Astrocyte of the spinal cord (primary cell): Measurements from ENCODE around the gene OR2T4.

Experiments
- DNase-seq: peaks from one replicate; pipeline ENCODE4 v3.0.0; 2011; ENCODE audit warnings: low read depth, low spot score
- H3K4me3 ChIP-seq: 2 replicates; pipeline ENCODE4 v1.5.1; 2011; ENCODE audit warnings: low read depth, mild to moderate bottlenecking, low read length, moderate library complexity
- in situ Hi-C: cut with HindIII; loops from 2 replicates; pipeline ENCODE4 v1.10.0; 2017; ENCODE audit warnings: low sequenced_read_pairs
- TF ChIP-seq, protein P1 (sequence below): IDR thresholded peaks from 2 replicates; pipeline ENCODE4 v1.5.1; 2012; ENCODE audit warnings: low read depth, mild to moderate bottlenecking, low read length, inconsistent platforms

Gene OR2T4

DNA sequence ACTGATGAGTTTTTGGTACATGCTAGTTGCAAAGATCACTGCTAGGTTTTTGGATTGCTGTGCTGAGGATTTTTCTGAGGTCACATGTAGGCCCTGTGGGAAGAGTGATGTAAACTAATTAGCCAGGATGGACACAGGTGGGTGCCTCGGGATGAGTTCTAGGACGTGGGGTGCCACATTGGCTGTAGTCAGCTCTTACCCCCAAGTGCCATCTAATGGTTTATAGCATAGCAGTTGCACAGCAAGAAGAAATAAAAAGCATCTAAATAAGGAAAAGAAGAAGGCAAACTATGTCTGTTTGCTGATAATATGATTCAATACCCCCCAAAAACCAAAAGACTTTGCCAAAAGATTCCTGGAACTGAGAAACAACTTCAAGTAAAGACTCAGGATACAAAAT, 31.6 kb downstream of the OR2T4 start:
- no peak for DNase-seq
- H3K4me3 ChIP-seq = no peak overlapping the region
- TF ChIP-seq, protein P1, sequence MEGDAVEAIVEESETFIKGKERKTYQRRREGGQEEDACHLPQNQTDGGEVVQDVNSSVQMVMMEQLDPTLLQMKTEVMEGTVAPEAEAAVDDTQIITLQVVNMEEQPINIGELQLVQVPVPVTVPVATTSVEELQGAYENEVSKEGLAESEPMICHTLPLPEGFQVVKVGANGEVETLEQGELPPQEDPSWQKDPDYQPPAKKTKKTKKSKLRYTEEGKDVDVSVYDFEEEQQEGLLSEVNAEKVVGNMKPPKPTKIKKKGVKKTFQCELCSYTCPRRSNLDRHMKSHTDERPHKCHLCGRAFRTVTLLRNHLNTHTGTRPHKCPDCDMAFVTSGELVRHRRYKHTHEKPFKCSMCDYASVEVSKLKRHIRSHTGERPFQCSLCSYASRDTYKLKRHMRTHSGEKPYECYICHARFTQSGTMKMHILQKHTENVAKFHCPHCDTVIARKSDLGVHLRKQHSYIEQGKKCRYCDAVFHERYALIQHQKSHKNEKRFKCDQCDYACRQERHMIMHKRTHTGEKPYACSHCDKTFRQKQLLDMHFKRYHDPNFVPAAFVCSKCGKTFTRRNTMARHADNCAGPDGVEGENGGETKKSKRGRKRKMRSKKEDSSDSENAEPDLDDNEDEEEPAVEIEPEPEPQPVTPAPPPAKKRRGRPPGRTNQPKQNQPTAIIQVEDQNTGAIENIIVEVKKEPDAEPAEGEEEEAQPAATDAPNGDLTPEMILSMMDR = no peak
- in situ Hi-C loops = no loop called here

DNA sequence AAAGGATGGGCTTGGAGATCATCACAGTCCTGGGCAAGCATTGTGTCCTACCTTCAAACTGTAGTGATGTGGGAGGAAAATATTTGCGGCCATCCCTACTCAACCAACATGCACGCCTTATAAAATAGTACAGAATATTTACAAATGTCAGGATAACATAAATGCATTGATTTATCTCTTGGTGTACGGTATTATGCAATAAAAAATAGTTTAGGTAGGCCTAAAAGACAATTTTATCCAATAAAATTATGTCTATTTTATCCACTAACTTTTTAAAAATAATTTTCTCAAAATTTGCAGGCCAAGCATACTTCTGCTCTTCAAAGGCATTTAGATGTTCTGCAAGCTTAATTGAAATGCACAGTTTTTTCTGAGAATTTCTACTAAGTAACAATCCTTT, 41.3 kb downstream of the OR2T4 start, which contains the start of gene OR2T1:
Gene OR2T1, plus strand, starts transcription at position 301 of the 400 bp plus-strand sequence. CDS start 3,100 bp downstream, outside the sequence.
- TF ChIP-seq, protein P1 = no peak
- DNase-seq = no peak
- no peak within 1 kb of the TSS for H3K4me3 ChIP-seq
- in situ Hi-C loops = no loop called here

DNA sequence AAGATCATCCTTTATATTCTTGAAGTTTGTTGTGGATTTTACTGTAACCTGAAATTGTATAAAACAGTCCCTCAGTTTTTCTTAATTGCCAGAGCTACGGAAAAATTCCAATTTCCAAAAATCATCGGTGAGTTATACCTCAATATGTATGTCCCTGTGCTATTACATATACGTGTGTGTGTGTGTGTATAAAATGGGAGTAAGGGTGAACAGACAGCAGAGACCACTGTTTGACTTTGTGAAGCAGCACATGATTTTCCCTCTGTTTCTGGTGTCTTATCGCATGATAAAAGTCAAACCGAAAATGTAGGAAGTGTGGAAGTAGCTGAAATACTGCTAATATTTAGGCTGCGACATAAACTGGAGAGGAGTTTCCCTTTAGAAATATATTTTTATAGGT, 42.6 kb downstream of the OR2T4 start:
- no peak for DNase-seq
- no peak overlapping the region for H3K4me3 ChIP-seq
- TF ChIP-seq, protein P1 = no peak
- in situ Hi-C loops = no loop called here

DNA sequence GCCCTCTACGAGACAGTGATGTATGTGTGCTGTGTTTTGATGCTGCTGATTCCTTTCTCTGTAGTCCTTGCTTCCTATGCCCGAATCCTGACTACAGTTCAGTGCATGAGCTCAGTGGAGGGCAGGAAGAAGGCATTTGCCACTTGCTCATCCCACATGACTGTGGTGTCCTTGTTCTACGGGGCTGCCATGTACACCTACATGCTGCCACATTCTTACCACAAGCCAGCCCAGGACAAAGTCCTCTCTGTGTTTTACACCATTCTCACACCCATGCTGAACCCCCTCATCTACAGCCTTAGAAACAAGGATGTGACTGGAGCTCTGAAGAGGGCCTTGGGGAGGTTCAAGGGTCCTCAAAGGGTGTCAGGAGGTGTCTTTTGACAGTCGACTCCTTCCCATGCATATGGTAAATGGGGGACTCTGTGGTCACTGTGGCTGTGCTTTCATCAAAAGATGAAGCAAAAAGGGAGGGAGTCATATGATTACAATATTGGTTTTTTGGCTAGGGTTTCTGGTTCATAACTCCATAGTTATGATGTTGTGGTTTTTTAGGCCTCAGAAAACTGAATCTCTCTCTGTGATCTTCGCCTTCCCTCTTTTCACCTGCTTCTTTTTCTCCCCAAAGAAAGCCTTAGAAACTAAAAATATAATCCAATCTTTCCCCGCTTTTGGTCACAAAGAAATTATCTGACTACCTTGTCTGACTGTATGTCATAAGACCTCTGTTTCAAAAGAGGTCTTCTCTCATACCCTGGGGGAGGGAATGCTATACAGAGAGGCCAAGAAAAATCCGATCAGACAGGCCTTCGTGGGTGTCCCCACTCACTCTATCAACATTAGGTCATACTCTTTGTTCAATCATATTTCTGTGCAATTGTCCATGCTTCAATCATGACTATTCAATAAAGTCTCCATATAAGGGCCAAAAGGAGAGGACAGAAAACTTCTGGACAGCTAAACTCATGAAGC, 45.5 kb downstream of the OR2T4 start:
- TF ChIP-seq, protein P1 = no peak
- H3K4me3 ChIP-seq = no peak overlapping the region
- in situ Hi-C loops = no loop called here
- DNase-seq = no peak
